ENCODE measurements around the gene PRDM2.

PRDM2 gene

GRCh38 chr1:13763222-13763621 is 63.2 kb downstream of the PRDM2 start:
- TF ChIP-seq, protein P1, sequence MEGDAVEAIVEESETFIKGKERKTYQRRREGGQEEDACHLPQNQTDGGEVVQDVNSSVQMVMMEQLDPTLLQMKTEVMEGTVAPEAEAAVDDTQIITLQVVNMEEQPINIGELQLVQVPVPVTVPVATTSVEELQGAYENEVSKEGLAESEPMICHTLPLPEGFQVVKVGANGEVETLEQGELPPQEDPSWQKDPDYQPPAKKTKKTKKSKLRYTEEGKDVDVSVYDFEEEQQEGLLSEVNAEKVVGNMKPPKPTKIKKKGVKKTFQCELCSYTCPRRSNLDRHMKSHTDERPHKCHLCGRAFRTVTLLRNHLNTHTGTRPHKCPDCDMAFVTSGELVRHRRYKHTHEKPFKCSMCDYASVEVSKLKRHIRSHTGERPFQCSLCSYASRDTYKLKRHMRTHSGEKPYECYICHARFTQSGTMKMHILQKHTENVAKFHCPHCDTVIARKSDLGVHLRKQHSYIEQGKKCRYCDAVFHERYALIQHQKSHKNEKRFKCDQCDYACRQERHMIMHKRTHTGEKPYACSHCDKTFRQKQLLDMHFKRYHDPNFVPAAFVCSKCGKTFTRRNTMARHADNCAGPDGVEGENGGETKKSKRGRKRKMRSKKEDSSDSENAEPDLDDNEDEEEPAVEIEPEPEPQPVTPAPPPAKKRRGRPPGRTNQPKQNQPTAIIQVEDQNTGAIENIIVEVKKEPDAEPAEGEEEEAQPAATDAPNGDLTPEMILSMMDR (IDR thresholded peaks at IDR 0.05; ENCODE audit: insufficient read depth, low read depth, low read length, missing control alignments) = no peak
- no peak for DNase-seq (ENCODE audit: low read depth)
- no peak overlapping the region for H3K4me3 ChIP-seq (ENCODE audit: low read length)

GRCh38 chr1:13763991-13764390 is 64.0 kb downstream of the PRDM2 start:
- TF ChIP-seq, protein P1 (IDR thresholded peaks at IDR 0.05; ENCODE audit: insufficient read depth, low read depth, low read length, missing control alignments) = no peak
- no peak for DNase-seq (ENCODE audit: low read depth)
- no peak overlapping the region for H3K4me3 ChIP-seq (ENCODE audit: low read length)

- H3K4me3 ChIP-seq (ENCODE audit: low read length) = no peak overlapping the region
- TF ChIP-seq, protein P1 (IDR thresholded peaks at IDR 0.05; ENCODE audit: insufficient read depth, low read depth, low read length, missing control alignments) = no peak
- DNase-seq (ENCODE audit: low read depth) = no peak
Measured at GRCh38 chr1:13764588-13765332, 64.8 kb downstream of the PRDM2 start.

- peak; percentile 41 for DNase-seq (ENCODE audit: low read depth)
- TF ChIP-seq, protein P1 (IDR thresholded peaks at IDR 0.05; ENCODE audit: insufficient read depth, low read depth, low read length, missing control alignments) = no peak
- H3K4me3 ChIP-seq (ENCODE audit: low read length) = no peak overlapping the region
Measured at GRCh38 chr1:13766592-13767564, 66.9 kb downstream of the PRDM2 start.

DNA sequence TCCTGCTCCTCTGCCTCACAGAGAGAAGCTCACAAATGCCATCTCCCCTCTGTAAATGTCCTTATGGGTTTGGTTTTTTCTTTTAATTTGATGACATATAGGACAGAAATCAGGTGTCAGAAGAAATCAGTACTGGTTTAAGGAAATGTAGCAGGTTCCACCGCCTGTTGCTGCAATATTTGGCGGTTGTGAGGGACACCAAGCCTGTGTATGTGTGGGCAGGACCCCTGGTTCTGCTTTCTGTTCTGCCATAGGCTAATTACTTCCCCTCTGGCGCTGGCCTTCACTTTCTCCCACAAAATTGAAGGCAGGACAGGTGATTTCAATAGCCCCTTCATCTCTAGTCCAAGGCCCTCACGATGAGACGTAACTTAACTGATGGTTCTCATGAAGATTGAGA is 69.2 kb downstream of the PRDM2 start:
- TF ChIP-seq, protein P1 (IDR thresholded peaks at IDR 0.05; ENCODE audit: insufficient read depth, low read depth, low read length, missing control alignments) = no peak
- no peak for DNase-seq (ENCODE audit: low read depth)
- H3K4me3 ChIP-seq (ENCODE audit: low read length) = no peak overlapping the region

DNA sequence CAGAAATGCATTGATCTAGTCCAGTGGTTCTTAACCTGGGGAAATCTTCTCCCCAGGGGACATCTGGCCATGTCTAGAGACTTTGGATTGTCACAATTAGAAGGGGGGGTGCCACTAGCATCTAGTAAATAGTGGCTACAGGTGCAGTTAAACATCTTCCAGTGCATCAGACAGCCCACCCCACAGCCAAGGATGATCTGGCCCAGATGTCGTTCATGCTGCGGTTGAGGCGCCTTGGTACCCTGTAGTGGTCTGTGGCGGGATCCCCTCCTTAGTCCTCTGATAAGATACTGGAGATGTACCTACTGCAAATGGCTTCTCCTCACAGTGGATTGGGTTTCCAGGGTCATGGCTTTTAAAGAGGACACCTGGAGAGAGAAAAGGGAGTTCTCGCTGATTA is 69.8 kb downstream of the PRDM2 start:
- TF ChIP-seq, protein P1 (IDR thresholded peaks at IDR 0.05; ENCODE audit: insufficient read depth, low read depth, low read length, missing control alignments) = no peak
- no peak overlapping the region for H3K4me3 ChIP-seq (ENCODE audit: low read length)
- no peak for DNase-seq (ENCODE audit: low read depth)
